Fibroblast of skin of abdomen (primary cell): ENCODE measurements around the gene AGR3. TPM values are rescaled to one million over a fixed set of nuclear protein-coding genes. Genes with fewer than 3 reads are reported as not detected.

ENCODE experiments used
- DNase-seq: peaks from one replicate; pipeline ENCODE4 v3.0.0-alpha.2; 2013
- polyA plus RNA-seq, 2 experiments: library from polyadenylated mRNA; unstranded; fragments of 120-200 nt; gene quantifications; one replicate each; pipeline ENCODE4 v1.2.1, GENCODE V29; 2013; ENCODE audit not compliant: insufficient read length in 2 of 2

AGR3 gene
- polyA plus RNA-seq (2013, experiment 1 of 2; ENCODE audit: insufficient read length) = not detected
- polyA plus RNA-seq (2013, experiment 2 of 2; ENCODE audit: insufficient read length) = not detected

DNA sequence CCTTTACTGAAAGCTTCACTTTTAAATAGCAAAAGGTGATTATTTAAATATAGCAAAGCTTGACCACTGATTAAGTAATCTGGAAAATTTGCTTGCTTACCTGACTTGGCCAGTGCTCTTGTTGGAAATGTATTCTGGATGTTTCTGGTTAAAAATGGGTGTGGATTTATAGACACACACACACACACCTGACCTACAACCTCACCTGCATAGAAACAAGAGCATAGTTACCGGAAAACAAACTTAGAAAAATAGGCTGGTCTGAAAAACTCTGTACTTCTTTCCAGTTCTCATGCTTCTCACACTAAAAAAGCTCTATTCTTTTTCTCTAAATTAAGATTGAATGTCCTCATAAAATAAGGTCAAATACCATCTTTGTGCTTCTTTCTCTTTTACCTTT, at the start of gene AGR3:
AGR3 (minus strand) TSS at position 140 of the 400 bp plus-strand sequence. CDS start 3,365 bp downstream, outside the sequence.
- DNase-seq = no peak

GRCh38 chr7:16930946-16931345, 49.2 kb upstream of the AGR3 start:
- DNase-seq = no peak

DNA sequence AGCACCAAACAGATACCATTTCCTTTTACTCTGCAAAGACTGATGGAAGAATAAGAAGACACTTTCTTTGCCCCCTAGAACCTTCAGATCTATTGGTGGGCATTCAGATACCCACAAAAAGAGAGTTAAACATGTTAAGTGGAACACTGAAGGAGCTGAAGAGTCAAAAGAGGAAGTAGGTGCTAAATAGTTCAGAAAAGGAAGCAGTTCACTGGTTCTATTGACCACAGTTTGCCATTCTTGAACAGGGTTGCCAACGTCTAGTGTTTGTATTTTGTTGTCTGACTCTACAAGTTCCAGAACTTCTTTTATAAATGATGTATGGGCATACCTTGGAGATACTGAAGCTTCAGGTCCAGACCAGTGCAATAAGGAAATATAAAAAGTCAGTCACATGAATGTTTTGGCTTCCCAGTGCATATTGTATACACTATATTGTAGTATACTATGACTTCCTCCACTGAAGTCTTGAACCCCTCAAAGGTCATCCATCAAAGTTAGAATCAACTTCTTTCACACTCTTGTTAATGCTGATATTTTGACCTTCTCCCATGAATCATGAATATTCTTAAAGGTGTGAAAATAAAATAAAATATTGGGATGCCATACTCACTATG, 47.5 kb upstream of the AGR3 start:
- no peak for DNase-seq

DNA sequence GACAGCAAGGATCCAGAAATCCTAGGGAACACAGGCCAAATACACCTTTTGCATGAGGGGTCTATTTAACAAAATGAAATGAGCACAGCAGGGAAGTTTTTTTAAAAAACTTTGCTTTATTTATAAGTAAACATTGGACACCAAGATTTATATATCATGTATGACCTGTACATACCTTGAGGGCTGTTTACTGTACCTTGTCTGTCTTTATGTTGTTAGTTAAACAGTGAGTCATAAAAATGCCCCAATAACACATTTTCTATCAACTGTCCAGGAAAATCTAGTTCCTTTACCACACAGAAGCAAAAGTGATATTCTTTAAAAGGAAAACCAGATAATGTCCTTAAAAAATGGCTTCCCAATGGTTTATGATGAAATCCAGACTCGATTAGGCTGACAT, 45.1 kb upstream of the AGR3 start:
- DNase-seq = no peak

DNA sequence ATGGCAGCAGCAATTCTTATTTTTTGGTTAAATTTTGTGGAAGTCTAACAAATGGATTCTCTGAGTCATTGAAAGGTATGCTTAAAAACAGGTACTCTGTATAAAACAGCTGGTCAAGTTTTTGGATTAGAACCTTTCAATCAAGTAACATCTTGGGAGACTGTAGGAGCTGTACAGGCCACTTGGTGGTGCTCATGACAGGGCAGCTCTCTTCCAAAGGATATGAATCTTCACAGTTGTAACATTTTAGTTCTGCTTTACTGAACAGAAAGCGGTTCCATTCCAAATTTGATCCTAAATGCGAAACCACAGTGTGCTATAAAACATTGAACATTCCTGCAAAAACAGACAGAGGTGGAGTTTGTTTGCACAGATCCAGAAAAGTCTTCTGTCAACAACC, 44.5 kb upstream of the AGR3 start:
- DNase-seq = peak; percentile 50

DNA sequence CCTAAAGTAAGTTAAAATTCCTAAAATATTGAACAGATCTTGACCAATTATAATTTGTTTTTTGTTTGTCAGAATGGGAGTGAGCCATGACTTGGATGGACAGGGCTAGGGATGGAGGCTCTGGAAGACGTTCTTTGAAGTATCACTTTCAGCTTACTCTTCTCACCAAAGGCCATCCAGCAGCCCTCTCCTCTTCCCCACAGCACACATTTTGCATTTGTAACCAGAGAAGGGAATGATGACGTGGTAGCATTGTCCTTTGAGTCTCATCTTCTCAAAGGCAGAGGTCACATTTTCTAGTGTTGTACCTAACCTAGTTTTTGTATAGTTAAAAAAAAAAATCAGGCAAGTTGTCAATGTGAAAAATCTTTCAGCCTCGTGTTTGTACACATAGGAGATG, 43.8 kb upstream of the AGR3 start:
- no peak for DNase-seq

DNA sequence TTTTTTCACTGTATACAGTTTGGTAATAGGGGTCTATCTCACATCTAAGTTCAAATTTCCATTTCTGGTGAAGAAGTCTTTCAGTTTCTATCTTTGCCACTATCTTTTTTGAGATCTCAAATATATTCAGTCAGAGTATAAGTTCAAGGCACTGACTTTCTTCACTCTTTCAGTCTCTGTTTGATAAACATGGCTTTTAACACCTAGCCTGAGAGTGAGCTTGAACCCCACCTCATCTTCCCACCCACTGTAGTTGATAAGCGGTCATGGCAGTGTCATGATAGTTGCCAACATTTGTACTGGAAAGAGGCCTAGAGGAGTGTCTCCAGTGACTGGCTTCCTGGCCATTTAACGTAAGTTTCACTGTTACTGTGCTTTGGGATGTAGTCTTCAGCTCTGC, 41.2 kb upstream of the AGR3 start:
- no peak for DNase-seq

GRCh38 chr7:16921644-16922257, 40.0 kb upstream of the AGR3 start:
- no peak for DNase-seq

GRCh38 chr7:16921151-16921550, 39.4 kb upstream of the AGR3 start:
- no peak for DNase-seq

- DNase-seq = no peak
These were observed 37.7 kb upstream of the AGR3 start for GRCh38 chr7:16919440-16919839.

GRCh38 chr7:16918288-16918895, 36.6 kb upstream of the AGR3 start:
- DNase-seq = peak; percentile 53

- DNase-seq = no peak
These were observed 35.0 kb upstream of the AGR3 start for GRCh38 chr7:16916738-16917137.

GRCh38 chr7:16916105-16916639, 34.4 kb upstream of the AGR3 start:
- DNase-seq = peak; percentile 86

DNA sequence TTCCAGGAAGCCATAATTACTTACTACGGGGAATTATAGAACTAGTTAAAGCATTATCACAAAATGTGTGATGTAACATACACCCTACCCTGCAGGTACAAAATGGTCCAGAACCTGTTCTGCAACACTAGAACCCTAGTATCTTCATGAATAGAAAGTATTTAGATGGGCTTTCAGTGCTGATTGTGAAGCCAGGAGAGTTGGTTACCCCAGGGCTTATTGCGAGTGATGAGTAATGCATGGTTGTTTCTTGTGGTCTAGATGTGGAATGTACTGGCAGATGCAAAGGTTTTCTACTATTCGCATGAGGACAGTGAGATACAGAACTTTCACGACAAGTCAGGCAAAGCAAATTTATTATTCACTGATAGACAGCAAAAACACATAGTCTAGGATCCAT, 33.6 kb upstream of the AGR3 start:
- DNase-seq = peak; percentile 89

- DNase-seq = no peak
These were observed 33.0 kb upstream of the AGR3 start for GRCh38 chr7:16914771-16915170.

- no peak for DNase-seq
These were observed 31.9 kb upstream of the AGR3 start for GRCh38 chr7:16913643-16914042.

DNA sequence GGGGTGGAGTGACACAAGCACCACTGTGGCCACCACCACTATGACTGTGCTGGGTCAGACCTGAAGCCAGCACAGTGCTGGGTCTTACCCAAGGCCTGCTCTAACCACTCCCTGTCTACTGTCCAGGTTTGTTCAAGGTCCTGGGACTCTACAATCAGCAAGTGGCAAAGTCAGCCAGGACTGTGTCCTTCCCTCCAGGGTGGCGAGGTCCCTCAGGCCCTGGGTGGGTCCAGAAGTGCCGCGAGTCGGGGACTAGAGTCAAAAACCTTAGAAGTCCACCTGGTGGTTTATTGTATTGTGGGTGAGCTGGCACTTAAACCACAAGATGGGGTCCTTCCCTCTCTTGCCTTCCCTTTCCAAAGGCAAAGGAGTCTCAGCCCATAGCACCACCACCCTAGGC, 30.8 kb upstream of the AGR3 start:
- DNase-seq = no peak

- no peak for DNase-seq
These were observed 26.8 kb upstream of the AGR3 start for GRCh38 chr7:16908561-16908960.

DNA sequence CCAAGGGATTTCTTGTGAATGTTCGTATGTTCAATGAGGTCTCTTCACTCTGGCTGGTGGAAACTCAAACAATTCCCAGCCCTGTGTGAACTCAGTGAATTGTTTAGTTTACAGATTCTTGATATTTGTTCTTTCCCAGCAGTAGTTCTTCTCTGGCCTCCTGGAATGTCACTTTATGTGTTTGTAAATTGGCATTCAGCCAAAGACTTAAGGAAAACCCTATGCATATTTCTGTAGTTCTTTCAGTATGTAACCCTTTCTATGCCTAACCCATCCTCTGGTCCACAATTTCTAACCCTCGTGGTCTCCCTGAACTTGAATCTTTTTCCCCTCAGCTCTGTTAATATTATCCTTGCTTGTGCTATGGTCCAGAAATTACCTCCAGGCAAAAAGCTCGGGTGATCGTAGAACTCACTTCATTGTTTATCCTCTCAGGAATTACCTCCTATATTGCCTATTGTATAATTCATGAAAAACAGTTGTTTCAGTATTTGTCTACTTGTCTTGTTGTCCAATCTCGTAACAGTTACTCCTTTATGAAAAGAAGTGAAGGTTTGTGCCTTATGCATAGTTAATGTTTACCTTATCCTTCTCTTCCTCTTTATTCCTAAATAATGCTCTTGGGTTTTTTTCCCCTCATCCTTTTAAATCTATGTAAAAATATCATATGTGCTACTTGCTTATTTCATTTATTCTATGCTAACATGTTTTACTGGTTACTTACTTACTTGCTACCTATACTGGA, 23.7 kb upstream of the AGR3 start:
- DNase-seq = peak; percentile 69

GRCh38 chr7:16904076-16904475, 22.3 kb upstream of the AGR3 start:
- peak; percentile 47 for DNase-seq

DNA sequence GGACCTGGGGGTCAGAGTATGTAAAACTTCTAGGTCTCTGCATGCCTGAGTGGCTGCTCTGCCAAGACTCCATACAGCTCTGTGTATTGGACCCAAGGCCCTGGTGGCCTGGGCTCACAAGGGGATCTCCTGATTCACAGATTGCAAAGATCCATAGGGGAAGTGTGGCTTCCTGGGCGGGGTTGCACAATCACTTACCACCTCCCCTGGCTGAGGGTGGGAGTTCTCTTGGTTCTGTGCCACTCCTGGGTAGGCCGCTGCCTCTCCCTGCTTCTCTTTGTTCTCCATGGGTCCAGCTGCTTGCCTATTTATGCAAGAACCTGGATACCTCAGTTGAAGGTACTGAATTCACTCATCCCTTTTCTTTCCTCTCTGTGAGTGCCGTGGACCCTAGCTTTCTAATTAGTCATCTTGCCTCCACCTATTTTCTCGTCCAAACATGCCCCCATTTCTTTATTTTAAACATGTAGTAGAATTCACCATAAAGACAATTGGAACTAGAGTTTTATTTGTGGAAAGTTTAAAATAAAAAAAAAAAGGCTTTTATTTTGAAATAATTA, 18.5 kb upstream of the AGR3 start:
- no peak for DNase-seq

- no peak for DNase-seq
These were observed 10.3 kb upstream of the AGR3 start for GRCh38 chr7:16891874-16892643.
